ENCODE data around the gene PRDM16. TPM values are rescaled to one million over a fixed set of nuclear protein-coding genes. Genes with fewer than 3 reads are reported as not detected.

The PRDM16 gene
- polyA plus RNA-seq, 1 of the 3 experiments (the other 2 are of a cell fraction): not detected

DNA sequence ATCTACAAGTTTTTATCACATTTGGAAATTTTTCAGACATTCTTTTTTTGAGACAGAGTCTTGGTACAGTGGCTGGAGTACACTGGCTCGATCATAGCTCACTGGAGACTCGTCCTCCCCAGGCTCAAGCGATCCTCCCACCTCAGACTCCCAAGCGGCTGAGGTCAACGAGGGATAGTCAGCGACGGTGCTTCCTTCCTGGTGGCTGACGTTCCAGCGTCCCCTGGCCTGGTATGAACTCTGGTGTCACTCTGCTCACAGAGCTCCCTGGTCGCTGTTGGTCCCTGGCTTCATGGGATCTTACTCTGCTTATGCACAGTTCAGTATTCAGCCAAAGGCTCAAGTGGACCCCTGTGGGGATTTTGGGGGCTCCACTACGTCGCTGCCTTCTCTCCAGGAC, 382.0 kb downstream of the PRDM16 start:
- no peak for DNase-seq
- CTCF ChIA-PET: interaction anchor here (1.3 to 2.1 kb wide), 2 partner anchors 31 to 168 kb away, joined by 3 to 8 read pairs; no protein-coding TSS in a partner anchor
- Histone ChIP-seq H3K27ac (ENCODE audit: low read depth in 2 of 2, low read length in 1 of 2) (no peak overlapping the region), H3K4me2 (no peak overlapping the region), H3K9me3 (no peaks in the 10 kb centered on the region), H4K20me1 (ENCODE audit: insufficient read depth) (no peaks in the 10 kb centered on the region), H3K9me2 (no peaks in the 10 kb centered on the region), H3K36me3 (replicated peaks in 1 of 2; ENCODE audit: control insufficient read depth in 1 of 2, insufficient read depth in 2 of 2, low read length in 1 of 2) (no peaks in the 10 kb centered on the region), H3K27me3 (ENCODE audit: insufficient read depth) (no peaks in the 10 kb centered on the region), H3K9ac (no peak overlapping the region), H3K4me3 (ENCODE audit: low read depth in 2 of 2, low read length in 1 of 2) (no peak overlapping the region), H3F3A (replicated peaks; ENCODE audit: insufficient read depth) (no peaks in the 10 kb centered on the region), H3K79me2 (ENCODE audit: insufficient read depth) (no peaks in the 10 kb centered on the region), H3K4me1 (ENCODE audit: control insufficient read depth in 1 of 2, insufficient read depth in 2 of 2, low read depth in 1 of 2, low read length in 1 of 2) (peaks cover 0 to 4% of the 10 kb centered on the region in 2 experiments; a peak in 1 of 4 replicates), H2AFZ (ENCODE audit: low read depth) (no peak overlapping the region)
- POLR2A ChIA-PET: no interaction called here
- WGBS (ENCODE audit: low lambda C conversion rate): 36% methylated on average over 12 of the region's 12 CpGs
- TF ChIP-seq, protein P1, sequence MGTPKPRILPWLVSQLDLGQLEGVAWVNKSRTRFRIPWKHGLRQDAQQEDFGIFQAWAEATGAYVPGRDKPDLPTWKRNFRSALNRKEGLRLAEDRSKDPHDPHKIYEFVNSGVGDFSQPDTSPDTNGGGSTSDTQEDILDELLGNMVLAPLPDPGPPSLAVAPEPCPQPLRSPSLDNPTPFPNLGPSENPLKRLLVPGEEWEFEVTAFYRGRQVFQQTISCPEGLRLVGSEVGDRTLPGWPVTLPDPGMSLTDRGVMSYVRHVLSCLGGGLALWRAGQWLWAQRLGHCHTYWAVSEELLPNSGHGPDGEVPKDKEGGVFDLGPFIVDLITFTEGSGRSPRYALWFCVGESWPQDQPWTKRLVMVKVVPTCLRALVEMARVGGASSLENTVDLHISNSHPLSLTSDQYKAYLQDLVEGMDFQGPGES (IDR thresholded peaks at IDR 0.05; ENCODE audit: low read depth, low read length): no peak
- TF ChIP-seq GABPA (IDR thresholded peaks at IDR 0.05; ENCODE audit: low read depth): no peak
- TF ChIP-seq GATA2 (CRISPR knock-in tag; IDR thresholded peaks at IDR 0.05): no peak
- no peak for TF ChIP-seq TEAD4 (IDR thresholded peaks at IDR 0.05; ENCODE audit: borderline replicate concordance, insufficient read depth)
- TF ChIP-seq TCF12 (IDR thresholded peaks at IDR 0.05): no peak
- no peak for TF ChIP-seq RCOR1 (IDR thresholded peaks at IDR 0.05; ENCODE audit: low read length)
- no peak for TF ChIP-seq SMC3 (IDR thresholded peaks at IDR 0.05; ENCODE audit: low read depth, low read length)
- no peak for TF ChIP-seq ELF1 (IDR thresholded peaks at IDR 0.05)
- no peak for TF ChIP-seq MXI1 (IDR thresholded peaks at IDR 0.05; ENCODE audit: low read depth, low read length)
- TF ChIP-seq, protein P2, sequence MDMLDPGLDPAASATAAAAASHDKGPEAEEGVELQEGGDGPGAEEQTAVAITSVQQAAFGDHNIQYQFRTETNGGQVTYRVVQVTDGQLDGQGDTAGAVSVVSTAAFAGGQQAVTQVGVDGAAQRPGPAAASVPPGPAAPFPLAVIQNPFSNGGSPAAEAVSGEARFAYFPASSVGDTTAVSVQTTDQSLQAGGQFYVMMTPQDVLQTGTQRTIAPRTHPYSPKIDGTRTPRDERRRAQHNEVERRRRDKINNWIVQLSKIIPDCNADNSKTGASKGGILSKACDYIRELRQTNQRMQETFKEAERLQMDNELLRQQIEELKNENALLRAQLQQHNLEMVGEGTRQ (IDR thresholded peaks at IDR 0.05; ENCODE audit: borderline replicate concordance, low read depth, low read length): no peak
- no peak for TF ChIP-seq SIN3A (IDR thresholded peaks at IDR 0.05; ENCODE audit: borderline replicate concordance, low read depth, low read length)
- TF ChIP-seq FOSL2 (IDR thresholded peaks at IDR 0.05; ENCODE audit: borderline replicate concordance, low read depth): no peak
- TF ChIP-seq TAF1 (IDR thresholded peaks at IDR 0.05; ENCODE audit: borderline replicate concordance, low read depth, low read length): no peak
- TF ChIP-seq NRF1 (IDR thresholded peaks at IDR 0.05; ENCODE audit: low read depth, low read length): no peak

DNA sequence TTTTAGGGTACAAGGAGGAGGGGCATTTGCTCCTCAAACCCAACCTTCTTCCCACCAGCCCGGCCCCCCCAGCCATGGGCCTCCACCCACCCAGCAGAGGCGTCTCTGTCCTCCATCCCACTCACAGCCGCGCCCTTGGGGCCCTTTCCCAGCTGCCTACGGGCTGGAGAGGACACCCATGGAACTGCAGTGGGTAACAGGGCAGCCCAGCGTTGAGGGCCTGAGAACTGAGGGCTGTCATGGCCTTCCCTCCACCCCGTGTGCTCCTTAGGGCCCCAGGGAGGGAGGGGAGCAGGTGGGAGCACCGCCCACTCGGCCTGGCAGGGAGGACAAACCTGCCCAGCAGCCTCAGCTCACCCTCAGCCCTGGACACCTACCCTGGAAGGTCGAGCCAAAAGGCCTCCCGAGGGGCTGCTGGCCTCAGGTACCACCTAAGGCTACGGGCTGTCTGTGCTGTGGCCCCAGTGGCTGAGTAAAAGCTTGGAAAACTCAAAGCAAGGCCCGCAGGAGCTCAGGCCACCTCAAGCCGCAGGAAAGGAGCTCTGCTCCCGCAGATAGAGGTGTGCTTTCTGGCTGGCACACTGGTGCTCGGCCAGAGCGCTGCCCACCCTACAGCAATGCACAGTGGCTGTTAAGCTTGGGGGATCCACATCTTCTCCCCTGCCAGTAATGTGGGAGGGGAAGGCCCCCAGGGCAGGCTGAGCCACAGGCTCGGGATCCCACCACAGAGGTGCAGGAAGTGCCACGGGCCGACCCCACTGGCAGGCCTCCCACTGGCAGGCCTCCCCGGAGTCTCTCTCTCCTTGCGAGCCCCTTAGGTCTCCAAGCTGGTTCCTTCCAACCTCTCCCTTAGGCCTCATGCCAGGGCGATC, 383.2 kb downstream of the PRDM16 start:
- no peaks in the 10 kb centered on the region for H3F3A ChIP-seq (replicated peaks; ENCODE audit: insufficient read depth)
- H3K79me2 ChIP-seq (ENCODE audit: insufficient read depth): no peaks in the 10 kb centered on the region
- no peak overlapping the region for H3K4me3 ChIP-seq (ENCODE audit: low read depth in 2 of 2, low read length in 1 of 2)
- ChIA-PET CTCF (interaction anchor here (0.5 to 4.1 kb wide), 80 partner anchors 9 to 1033 kb away, joined by 3 to 114 read pairs (median 6); partner anchors contain the start of genes CCDC27, DFFB, LRRC47 and TP73), POLR2A (interaction anchor here (1.1 kb wide), 1 partner anchor 167 kb away, joined by 4 read pairs; no protein-coding TSS in a partner anchor)
- H3K4me1 ChIP-seq (ENCODE audit: control insufficient read depth in 1 of 2, insufficient read depth in 2 of 2, low read depth in 1 of 2, low read length in 1 of 2): peaks cover 0 to 7% of the 10 kb centered on the region in 2 experiments; a peak in 1 of 4 replicates
- no peak overlapping the region for H3K27ac ChIP-seq (ENCODE audit: low read depth in 2 of 2, low read length in 1 of 2)
- H3K9me3 ChIP-seq: no peaks in the 10 kb centered on the region
- no peak overlapping the region for H3K9ac ChIP-seq
- 24% methylated on average over 4 of the region's 23 CpGs for WGBS (ENCODE audit: low lambda C conversion rate)
- H3K36me3 ChIP-seq (replicated peaks in 1 of 2; ENCODE audit: control insufficient read depth in 1 of 2, insufficient read depth in 2 of 2, low read length in 1 of 2): no peaks in the 10 kb centered on the region
- H4K20me1 ChIP-seq (ENCODE audit: insufficient read depth): no peaks in the 10 kb centered on the region
- DNase-seq: no peak
- no peak overlapping the region for H3K4me2 ChIP-seq
- no peak overlapping the region for H2AFZ ChIP-seq (ENCODE audit: low read depth)
- H3K27me3 ChIP-seq (ENCODE audit: insufficient read depth): no peaks in the 10 kb centered on the region
- no peaks in the 10 kb centered on the region for H3K9me2 ChIP-seq
- TF ChIP-seq NFIC (IDR thresholded peaks at IDR 0.05; ENCODE audit: borderline replicate concordance): no peak
- TF ChIP-seq, protein P3, sequence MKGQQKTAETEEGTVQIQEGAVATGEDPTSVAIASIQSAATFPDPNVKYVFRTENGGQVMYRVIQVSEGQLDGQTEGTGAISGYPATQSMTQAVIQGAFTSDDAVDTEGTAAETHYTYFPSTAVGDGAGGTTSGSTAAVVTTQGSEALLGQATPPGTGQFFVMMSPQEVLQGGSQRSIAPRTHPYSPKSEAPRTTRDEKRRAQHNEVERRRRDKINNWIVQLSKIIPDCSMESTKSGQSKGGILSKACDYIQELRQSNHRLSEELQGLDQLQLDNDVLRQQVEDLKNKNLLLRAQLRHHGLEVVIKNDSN (IDR thresholded peaks at IDR 0.05; ENCODE audit: borderline replicate concordance, low read depth): no peak
- TF ChIP-seq CHD2 (IDR thresholded peaks at IDR 0.05; ENCODE audit: low read length, partially characterized antibody): no peak
- no peak for TF ChIP-seq RFX5 (IDR thresholded peaks at IDR 0.05; ENCODE audit: low read length)
- TF ChIP-seq, protein P4, sequence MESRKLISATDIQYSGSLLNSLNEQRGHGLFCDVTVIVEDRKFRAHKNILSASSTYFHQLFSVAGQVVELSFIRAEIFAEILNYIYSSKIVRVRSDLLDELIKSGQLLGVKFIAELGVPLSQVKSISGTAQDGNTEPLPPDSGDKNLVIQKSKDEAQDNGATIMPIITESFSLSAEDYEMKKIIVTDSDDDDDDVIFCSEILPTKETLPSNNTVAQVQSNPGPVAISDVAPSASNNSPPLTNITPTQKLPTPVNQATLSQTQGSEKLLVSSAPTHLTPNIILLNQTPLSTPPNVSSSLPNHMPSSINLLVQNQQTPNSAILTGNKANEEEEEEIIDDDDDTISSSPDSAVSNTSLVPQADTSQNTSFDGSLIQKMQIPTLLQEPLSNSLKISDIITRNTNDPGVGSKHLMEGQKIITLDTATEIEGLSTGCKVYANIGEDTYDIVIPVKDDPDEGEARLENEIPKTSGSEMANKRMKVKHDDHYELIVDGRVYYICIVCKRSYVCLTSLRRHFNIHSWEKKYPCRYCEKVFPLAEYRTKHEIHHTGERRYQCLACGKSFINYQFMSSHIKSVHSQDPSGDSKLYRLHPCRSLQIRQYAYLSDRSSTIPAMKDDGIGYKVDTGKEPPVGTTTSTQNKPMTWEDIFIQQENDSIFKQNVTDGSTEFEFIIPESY (IDR thresholded peaks at IDR 0.05; ENCODE audit: borderline replicate concordance, low read depth): no peak
- TF ChIP-seq POLR2AphosphoS5 (IDR thresholded peaks at IDR 0.05; ENCODE audit: low read depth, low read length): no peak
- no peak for TF ChIP-seq TCF12 (IDR thresholded peaks at IDR 0.05)
- no peak for TF ChIP-seq JUND (IDR thresholded peaks at IDR 0.05)
- no peak for TF ChIP-seq RCOR1 (IDR thresholded peaks at IDR 0.05; ENCODE audit: low read length)
- no peak for TF ChIP-seq TAF1 (IDR thresholded peaks at IDR 0.05; ENCODE audit: borderline replicate concordance, low read depth, low read length)

Data from SK-N-SH (cell line).